Mammary epithelial cell (primary cell): ENCODE results near the gene IMMP2L.

Experiments
- CTCF ChIP-seq, 2 donors: IDR thresholded peaks in 1 of 2; conservative IDR thresholded peaks in 1 of 2; 2 replicates each; pipeline ENCODE4 v1.5.1; 2011 to 2012; ENCODE audit warnings: inconsistent platforms in 2 of 2, low read length in 2 of 2, mild to moderate bottlenecking in 2 of 2, control low read depth in 1 of 2, low read depth in 1 of 2; ENCODE audit not compliant: insufficient read depth in 1 of 2; ENCODE audit errors: extremely low read depth in 1 of 2
- EZH2 ChIP-seq: IDR thresholded peaks from 2 replicates; pipeline ENCODE4 v1.6.1; 2012; ENCODE audit warnings: low read length, inconsistent platforms, borderline replicate concordance

GRCh38 chr7:111199643-111200042 is 362.6 kb downstream of the IMMP2L start:
- TF ChIP-seq CTCF (conservative IDR thresholded peaks at IDR 0.05 in 1 of 2, IDR thresholded peaks at IDR 0.05 in 1 of 2; ENCODE audit: extremely low read depth in 1 of 2, insufficient read depth in 1 of 2, low read depth in 1 of 2, low read length in 2 of 2) = no peak
- no peak for TF ChIP-seq EZH2
